DND-41 (cell line): ENCODE data around the gene CDKL4.

Experiments used
- ATAC-seq: fragments of 200-7000 bp; cut with Tn5 transposase; 3 replicates; pipeline ENCODE4 v1.9.1; 2021; ENCODE audit warnings: low read depth; ENCODE audit not compliant: insufficient read depth
- DNase-seq: peaks from one replicate; pipeline ENCODE4 v3.0.0-alpha.2; 2020
- H2AFZ ChIP-seq: 2 replicates; pipeline ENCODE4 v1.6.0; 2012; ENCODE audit warnings: low read depth, low read length
- H3K27ac ChIP-seq: 2 replicates; pipeline ENCODE4 v1.5.1; 2012; ENCODE audit warnings: low read length, inconsistent platforms
- H3K27me3 ChIP-seq: fragments of 200-600 bp; sonication (generic); 2 replicates; pipeline ENCODE4 v1.6.0; 2012; ENCODE audit warnings: low read length, mild to moderate bottlenecking, inconsistent platforms; ENCODE audit not compliant: insufficient read depth, poor library complexity
- H3K36me3 ChIP-seq: 2 replicates; pipeline ENCODE4 v1.5.1; 2012; ENCODE audit warnings: low read length, inconsistent platforms; ENCODE audit not compliant: insufficient read depth
- H3K4me1 ChIP-seq: 2 replicates; pipeline ENCODE4 v1.5.1; 2012; ENCODE audit warnings: mild to moderate bottlenecking, low read length; ENCODE audit not compliant: insufficient read depth
- H3K4me2 ChIP-seq: 2 replicates; pipeline ENCODE4 v1.6.0; 2012; ENCODE audit warnings: mild to moderate bottlenecking, moderate library complexity, low read length, inconsistent platforms; ENCODE audit not compliant: insufficient read depth
- H3K4me3 ChIP-seq, 2 experiments: fragments of 200-600 bp in 1 of 2; shearing (Covaris generic) in 1 of 2; 2 replicates each; pipeline ENCODE4 v1.5.1; 2012 to 2016; ENCODE audit warnings: inconsistent platforms in 2 of 2, low read length in 2 of 2, mild to moderate bottlenecking in 2 of 2, low read depth in 1 of 2, moderate library complexity in 1 of 2
- H3K79me2 ChIP-seq: 2 replicates; pipeline ENCODE4 v1.6.0; 2012; ENCODE audit warnings: low read length, inconsistent platforms; ENCODE audit not compliant: insufficient read depth
- H3K9ac ChIP-seq: 2 replicates; pipeline ENCODE4 v1.6.0; 2012; ENCODE audit warnings: low read depth, mild to moderate bottlenecking, inconsistent platforms, low read length, moderate library complexity
- H3K9me3 ChIP-seq: 2 replicates; pipeline ENCODE4 v1.5.1; 2012; ENCODE audit warnings: low read length, moderate library complexity, mild to moderate bottlenecking, inconsistent platforms; ENCODE audit not compliant: insufficient read depth, severe bottlenecking
- H4K20me1 ChIP-seq: 2 replicates; pipeline ENCODE4 v1.6.0; 2012; ENCODE audit warnings: low read length; ENCODE audit not compliant: insufficient read depth
- CTCF ChIP-seq: IDR thresholded peaks from 2 replicates; pipeline ENCODE4 v1.5.1; 2012; ENCODE audit warnings: borderline replicate concordance, low read length, moderate library complexity, mild to moderate bottlenecking; ENCODE audit not compliant: poor library complexity, severe bottlenecking; ENCODE audit errors: extremely low read depth
- EZH2 ChIP-seq: IDR thresholded peaks from 3 replicates; pipeline ENCODE4 v1.6.1; 2012; ENCODE audit warnings: borderline replicate concordance, low read depth, mild to moderate bottlenecking, moderate library complexity, low read length, inconsistent platforms; ENCODE audit not compliant: severe bottlenecking

CDKL4 gene

GRCh38 chr2:39133215-39133851 lies 110.4 kb downstream of the CDKL4 start:
- H3K36me3 ChIP-seq = no peaks in the 10 kb centered on the region
- TF ChIP-seq EZH2 (no peak), CTCF (no peak)
- H3K9me3 ChIP-seq = no peaks in the 10 kb centered on the region
- no peaks in the 10 kb centered on the region for H3K79me2 ChIP-seq
- H4K20me1 ChIP-seq = no peaks in the 10 kb centered on the region
- no peak overlapping the region for H2AFZ ChIP-seq
- no peak overlapping the region for H3K4me2 ChIP-seq
- H3K27ac ChIP-seq = no peak overlapping the region
- no peak overlapping the region for H3K9ac ChIP-seq
- no peak overlapping the region for H3K4me3 ChIP-seq
- H3K4me1 ChIP-seq = peaks cover 32% of the 10 kb centered on the region
- no peaks in the 10 kb centered on the region for H3K27me3 ChIP-seq
- DNase-seq (no peak), ATAC-seq (no peak)

- Histone ChIP-seq H4K20me1 (no peaks in the 10 kb centered on the region), H3K4me1 (peaks cover 28% of the 10 kb centered on the region), H2AFZ (peak overlapping the region; percentile 43), H3K4me3 (no peak overlapping the region), H3K27me3 (no peaks in the 10 kb centered on the region), H3K27ac (peak overlapping the region; percentile 40), H3K4me2 (peak overlapping the region; percentile 49; the same call in 1 of the 2 replicates), H3K9ac (peak overlapping the region; percentile 15; the same call in 1 of the 2 replicates), H3K36me3 (no peaks in the 10 kb centered on the region), H3K9me3 (no peaks in the 10 kb centered on the region), H3K79me2 (peaks cover under 1% of the 10 kb centered on the region)
- ATAC-seq = peak; percentile 44
- DNase-seq = peak; percentile 67
- TF ChIP-seq CTCF (no peak), EZH2 (no peak)
Observed at GRCh38 chr2:39128919-39129391, 114.8 kb downstream of the CDKL4 start.

GRCh38 chr2:39127973-39128372 lies 115.8 kb downstream of the CDKL4 start:
- peaks cover 37% of the 10 kb centered on the region for H3K4me1 ChIP-seq
- TF ChIP-seq EZH2 = no peak
- no peak for TF ChIP-seq CTCF
- DNase-seq = peak; percentile 44

More at GRCh38 chr2:39127973-39128372, 115.8 kb downstream of the CDKL4 start:
- no peak overlapping the region for H3K4me2 ChIP-seq
- no peaks in the 10 kb centered on the region for H3K27me3 ChIP-seq
- H3K36me3 ChIP-seq = no peaks in the 10 kb centered on the region
- H3K9ac ChIP-seq = no peak overlapping the region
- no peak for ATAC-seq
- H3K27ac ChIP-seq = no peak overlapping the region
- H3K79me2 ChIP-seq = peaks cover 10% of the 10 kb centered on the region
- H4K20me1 ChIP-seq = no peaks in the 10 kb centered on the region
- 0 out of 2 replicates have a peak overlapping the region, but pooled peaks have one; percentile 45 for H2AFZ ChIP-seq
- H3K4me3 ChIP-seq = no peak overlapping the region
- no peaks in the 10 kb centered on the region for H3K9me3 ChIP-seq
